GM18520 (cell line): ENCODE data around the gene STK39.
"Not testable (repeated sequence)": the region's sequence is repeated elsewhere in the genome, so short reads cannot be mapped to it uniquely, and the experiment has no call there.

Source experiments
- ATAC-seq: cut with Tn5 transposase; IDR thresholded peaks from one replicate; pipeline ENCODE4 v1.9.1; 2021; ENCODE audit not compliant: unreplicated experiment

Gene STK39

DNA sequence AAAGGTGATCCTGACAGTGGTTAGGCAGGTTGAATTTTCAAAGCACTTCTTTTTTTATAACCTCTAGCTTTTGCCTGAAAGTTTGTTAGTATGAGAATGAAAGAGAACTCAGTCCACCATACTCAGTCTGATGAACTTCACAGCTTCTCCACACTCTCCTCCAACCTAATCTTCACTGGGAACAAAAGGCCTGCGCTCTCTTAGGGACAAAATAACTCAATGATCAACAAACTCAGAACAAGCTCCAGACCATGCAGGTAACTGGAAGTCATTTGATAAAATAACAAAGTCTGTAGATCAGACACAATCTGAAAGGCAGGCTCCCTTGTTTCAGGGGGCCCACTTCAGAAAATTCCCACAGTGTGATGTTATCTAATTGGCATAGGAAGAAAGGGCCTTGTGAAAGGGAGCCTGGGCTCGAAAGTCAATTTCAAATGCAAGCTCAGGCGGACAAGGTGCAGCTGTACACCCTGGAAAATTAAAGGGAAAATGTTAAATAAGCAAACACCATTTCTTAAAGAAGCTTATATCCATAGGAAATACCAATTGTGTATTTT is 142.2 kb downstream of the STK39 start:
- no peak for ATAC-seq

DNA sequence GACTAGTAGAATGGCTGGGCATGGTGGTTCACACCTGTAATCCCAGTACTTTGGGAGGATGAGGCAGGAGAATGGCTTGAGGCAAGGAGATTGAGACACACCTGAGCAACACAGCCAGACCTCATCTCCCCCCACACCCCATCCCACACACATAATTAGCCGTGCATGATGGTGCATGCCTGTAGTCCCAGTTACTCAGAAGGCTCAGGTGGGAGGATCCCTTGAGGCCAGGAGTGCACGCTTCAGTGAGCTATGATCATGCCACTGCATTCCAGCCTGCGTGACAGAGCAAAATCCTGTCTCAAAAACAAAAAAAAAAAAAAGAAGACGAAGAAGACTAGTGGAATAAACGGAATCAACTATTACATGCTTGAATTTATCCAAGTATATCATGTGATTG is 150.0 kb downstream of the STK39 start:
- ATAC-seq = no peak

DNA sequence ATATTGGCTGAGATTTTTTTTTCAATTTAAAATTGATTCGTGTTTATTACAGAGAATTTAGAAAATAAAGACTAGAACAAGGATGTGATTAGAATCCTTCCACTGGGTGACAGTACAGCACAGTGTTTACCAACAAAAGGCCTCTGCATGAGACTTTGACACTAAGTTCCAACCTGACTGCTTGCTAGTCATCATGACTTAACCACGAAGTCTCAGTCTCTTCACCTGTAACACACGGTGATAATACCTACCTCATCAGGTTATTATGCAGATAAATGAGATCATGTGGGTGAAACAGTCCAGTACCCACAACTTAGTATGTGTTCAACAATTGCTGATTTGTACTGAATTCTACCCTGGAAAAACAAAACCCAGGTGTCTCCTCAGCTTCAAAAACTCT is 151.2 kb downstream of the STK39 start:
- no peak for ATAC-seq

DNA sequence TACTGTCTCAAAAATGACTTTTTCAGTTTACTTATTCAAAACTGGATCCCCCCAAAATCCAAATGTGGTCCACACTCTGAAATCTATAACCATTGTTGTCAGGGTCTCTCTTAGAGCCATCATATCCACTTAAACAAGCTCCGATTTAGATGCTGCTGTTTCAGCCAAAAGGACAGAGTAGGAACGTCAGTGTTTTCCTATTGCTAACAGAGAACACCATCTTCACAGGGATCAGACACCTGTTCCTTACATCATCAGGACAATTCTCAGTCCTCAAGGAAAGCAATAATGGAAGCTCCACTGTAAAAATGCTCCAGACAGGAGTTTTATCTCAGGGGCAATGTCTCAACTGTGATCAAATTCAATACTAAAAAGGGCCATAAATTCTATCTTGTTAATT is 155.4 kb downstream of the STK39 start:
- no peak for ATAC-seq

DNA sequence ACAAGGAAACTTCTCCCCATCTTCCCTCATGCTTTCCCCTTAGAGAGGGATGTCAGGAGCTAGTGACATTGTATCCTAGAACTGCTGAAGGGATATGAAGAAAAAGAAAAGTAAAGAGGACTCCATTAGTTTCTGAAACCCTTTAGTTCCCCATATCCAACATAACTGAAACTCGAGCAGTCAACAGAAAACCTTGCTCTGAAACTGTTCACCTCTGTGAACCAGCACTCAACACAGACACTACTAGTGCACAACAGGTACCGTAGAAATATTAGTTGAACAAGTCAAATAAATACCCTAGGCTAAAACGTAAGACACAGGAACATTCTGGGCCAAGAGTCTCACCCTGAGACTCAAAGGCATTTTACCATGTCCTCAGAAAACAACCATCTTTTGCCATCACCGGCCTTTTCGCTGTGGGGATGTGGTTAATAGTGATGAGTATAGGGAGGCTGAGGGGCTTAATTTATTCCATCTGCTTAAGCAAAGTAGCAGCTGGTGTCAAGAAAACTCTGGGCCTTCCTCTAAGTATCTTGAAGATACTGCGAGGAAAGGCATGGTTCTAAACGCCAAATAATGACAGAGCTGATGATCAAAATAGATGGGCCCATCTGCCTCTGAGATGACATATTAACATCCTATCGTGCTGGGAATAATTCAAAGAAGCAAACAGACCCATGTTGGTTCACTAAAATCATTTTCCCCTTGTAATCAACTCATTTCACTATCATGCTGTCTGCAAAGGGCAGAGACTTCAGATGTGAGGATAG is 156.8 kb downstream of the STK39 start:
- ATAC-seq = peak; percentile 59

DNA sequence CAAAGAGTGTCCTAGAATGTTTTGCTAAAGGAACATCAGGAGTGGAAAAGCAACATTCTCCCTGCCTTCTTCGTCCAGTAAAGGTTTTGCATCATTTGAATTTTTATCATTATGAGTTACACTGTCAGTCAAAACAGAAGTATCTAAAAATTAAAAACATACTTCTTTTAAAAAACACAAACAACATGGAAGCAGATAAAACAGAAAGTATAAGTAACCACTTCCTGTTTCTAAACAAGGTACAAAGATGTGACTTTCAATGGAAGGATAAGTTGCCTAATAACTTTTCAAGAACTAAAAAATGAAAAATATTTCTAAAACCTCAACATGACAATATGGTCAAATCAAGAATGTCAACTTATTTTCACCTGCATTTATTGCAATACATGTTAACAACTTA is 158.2 kb downstream of the STK39 start:
- no peak for ATAC-seq

DNA sequence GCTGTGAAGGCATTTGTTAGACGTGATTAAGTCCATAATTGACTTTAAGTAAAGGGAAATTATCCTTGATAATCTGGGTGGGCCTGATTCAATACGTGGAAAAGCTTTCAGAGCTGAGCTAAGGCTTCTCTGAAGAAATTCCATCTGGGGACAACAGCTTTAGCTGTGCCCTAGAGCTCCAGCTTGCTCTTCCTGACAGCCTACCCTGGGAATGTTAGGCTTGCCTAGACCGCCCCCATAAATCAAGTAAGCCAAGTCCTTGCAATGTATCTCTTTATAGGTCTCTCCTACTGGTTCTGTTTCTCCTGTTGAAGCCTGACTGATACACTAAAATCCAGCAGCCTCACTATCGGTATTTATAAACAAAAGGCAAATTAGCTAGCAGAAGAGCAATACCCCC is 160.0 kb downstream of the STK39 start:
- no peak for ATAC-seq

DNA sequence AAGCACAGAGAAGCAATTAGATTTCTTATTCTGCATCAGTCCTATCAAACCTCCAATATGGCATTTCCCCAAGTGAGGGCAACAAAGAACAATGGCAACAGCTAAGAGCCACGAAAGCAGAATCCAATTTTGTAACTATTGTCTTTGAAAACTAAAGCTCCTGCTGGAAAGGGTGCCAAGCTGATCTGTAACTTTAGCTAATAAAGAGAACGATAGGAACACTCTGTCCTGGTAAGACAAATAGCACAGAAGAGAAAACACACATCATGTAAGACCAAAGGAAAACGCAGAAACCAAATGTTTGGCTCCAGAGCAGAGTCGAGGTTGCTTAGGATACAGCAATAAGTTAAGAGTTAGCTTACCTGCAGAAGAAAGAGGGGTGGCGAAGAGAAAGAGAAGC is 160.5 kb downstream of the STK39 start:
- ATAC-seq = no peak

DNA sequence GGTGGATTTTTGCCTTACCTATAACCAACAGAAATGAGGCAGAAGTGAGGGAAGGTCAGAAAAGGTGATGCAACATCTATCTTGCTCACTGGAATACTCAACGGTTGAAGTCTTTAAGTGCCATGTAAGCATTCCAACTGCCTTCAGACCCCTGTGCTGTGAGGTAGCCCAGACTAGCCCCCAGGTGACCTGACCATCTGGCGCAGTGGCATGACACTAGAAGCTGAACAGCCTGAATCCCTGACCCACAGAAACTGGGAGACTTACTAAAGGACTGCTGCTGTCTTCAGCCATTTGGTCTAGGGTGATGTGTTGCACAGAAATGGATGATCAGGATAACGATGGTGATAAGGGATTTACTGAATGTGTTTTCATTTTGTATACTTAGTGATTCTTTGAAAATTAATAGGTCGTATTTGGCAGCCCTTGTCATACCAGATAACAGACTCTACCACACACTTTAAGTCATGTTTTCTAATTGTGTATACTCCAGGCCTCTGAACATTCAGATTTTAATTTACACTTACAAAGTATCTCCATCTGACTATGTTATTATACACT is 161.5 kb downstream of the STK39 start:
- no peak for ATAC-seq

DNA sequence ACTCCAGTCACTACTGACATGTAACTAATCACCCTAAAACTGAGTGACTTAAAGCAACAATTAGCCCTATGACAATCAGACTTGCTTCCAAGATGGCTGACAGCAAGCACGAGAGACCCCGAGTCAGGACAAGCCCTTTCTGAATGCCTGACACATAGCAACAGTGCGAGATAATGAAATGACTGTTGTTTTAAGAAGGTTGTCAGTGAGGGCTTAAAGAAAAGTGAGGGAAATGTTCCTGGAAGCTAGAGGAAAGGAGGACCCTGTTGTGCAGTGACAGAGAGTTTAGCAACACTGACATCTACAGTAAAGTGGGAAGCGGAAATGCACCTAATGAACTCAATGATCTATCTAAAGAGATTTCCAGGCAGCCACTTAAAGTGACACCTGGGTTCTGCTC is 163.1 kb downstream of the STK39 start:
- no peak for ATAC-seq

DNA sequence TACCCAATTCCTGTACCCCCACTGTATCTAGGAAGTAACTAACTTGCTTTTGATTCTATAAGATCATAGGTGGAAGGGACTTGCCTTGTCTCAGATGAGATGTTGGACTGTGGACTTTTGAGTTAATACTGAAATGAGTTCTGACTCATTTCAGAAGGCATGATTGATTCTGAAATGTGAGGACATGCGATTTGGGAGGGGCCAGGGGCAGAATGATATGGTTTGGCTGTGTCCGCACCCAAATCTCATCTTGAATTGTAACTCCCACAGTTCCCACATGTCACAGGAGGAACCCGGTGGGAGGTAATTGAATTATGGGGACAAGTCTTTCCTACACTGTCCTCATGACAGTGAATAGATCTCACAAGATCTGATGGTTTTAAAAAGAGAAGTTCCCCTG is 165.9 kb downstream of the STK39 start:
- ATAC-seq = not testable (repeated sequence)

DNA sequence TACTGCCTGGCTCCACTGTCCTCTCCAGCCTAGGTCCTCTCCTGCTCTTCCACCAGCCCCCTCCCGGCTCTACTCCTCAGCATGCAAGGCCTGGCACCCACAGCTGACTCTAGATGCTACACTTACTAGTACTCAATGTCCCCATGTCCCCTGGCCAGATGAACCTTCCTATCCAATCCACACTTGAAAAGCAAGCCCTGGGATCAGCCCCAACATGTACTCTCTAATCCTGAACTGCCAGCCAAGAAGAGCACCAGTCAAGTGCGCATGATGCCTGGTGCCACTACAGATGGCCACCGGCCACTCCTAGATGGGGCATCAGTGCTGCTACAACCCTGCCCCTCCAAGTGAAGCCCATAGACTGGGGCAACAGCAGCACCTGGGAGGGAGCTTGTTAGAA is 168.2 kb downstream of the STK39 start:
- ATAC-seq = no peak

DNA sequence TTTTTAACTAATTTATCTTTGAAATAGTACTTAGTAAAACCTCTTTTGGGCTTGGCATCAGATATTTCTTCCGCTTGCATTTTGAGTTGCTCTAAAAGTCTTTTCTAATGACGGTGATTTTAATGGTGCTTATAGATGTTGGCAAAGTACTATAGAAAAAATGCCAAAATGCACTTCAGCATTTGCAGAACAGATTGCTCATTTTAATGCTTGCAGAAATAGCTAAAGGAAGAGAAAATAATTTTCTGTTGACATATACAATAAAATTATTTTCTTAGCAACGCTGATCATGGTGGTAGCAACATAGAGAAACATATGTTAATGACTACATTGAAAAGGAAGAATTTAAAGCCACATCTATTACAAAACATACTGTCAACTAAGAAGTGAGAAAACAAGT is 170.7 kb downstream of the STK39 start:
- ATAC-seq = no peak

DNA sequence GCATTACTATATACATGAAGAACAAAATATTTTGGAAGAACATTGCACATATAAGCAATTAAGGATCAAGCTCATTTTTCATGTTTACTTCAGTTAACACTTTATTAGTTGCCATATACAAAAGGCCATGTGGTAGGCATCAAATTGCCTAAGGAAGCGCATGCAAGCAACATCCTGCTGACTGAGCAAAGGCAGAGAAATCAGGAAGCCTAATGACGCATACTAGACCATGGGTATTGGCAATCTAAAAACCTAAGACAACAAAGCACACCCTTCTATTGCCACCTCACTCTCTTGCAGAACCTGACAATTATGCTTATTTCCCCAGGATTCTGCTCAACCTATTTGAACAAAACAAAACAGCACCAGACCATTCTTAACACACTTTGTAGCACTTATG is 171.9 kb downstream of the STK39 start:
- ATAC-seq = no peak

DNA sequence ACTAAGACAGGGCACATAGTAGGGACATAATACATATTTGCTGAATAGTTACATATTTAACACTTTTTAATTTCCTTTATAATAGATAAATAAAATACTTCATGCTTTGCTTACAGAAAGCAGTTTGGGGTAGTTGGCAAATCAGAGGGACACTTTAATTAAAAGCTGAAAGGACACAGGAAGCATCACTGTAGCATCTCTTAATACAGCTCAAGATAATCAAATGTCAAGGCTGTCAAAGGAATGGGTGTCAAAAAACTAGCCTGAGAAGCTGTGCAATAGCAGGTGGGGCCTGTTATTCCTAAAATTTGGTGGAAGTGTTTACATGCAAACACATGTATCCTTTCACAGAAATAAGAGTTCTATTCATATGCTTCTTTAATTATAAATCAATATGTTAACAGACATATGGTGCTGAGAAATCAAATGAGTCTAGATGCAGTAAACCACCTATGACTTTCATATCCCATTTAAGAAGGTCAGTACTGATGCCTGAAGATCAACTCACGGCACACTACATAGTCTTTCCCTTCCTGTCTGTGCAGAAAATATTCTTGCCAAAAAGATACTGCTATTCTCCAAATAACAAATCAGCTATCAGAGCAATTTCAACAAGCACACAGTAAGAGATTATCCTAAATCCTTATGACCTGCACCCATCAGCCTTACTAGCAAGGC is 174.6 kb downstream of the STK39 start:
- no peak for ATAC-seq

DNA sequence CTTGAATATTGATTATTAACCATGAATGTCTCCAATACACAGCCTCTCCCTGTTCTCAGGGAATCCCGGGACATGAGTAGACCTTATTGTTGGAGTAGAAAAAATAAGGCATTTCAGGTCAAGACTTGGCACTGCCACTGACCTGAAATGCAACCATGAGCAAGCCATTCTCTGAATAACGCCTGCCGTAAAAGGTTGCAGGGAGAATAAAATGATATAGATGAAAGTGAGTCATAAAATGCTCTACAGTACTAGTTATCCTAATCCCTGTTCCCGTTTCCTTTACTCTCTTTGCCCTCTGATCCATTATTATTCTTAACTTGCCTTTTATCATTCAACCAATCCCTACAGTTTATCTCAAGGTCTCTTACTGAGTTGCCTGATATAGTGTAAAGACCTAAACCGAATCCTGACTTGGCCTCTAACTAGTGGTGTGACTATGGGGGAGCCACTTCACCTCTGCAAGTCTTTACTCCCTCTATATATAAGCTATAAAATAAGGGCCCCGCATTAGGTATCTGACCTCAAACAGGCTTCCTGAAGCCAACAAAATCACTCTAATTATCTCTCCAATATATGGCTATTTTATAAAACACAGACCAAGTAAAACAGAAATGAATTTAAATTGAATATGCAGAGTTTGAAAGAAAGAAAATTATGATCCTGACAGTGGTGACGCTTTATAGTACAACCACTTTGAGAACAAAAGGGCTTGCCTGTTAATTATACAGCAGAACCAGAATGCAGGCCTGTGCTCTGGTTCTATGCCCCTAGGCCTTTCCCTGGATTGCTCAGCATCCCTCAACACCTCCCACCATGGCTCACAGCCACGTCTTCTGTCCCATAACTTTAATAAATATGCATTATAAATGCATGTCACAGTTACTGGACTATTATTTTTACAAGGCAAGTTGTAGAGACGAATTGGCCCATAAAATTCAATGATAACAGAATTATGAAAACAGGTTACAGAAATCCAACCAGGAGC is 183.1 kb downstream of the STK39 start:
- no peak for ATAC-seq

DNA sequence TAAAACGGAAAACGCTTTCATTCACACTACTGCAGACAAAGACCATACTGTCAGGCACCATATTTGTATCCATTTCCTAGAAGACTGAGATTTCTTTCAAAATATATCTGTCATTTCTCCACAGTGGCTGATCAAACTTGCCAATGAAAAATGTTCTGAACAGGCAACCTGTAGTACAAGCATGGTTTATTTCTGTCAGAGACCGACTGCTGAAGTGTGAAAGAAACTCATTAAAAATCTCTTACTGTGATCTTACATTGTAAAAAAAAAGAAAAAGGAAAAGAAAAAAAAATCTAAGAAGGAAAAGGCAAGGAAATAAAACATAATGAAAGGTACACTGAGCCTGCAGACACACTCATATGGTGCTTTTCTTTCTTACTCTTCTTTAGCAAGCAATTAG is 184.5 kb downstream of the STK39 start:
- no peak for ATAC-seq

DNA sequence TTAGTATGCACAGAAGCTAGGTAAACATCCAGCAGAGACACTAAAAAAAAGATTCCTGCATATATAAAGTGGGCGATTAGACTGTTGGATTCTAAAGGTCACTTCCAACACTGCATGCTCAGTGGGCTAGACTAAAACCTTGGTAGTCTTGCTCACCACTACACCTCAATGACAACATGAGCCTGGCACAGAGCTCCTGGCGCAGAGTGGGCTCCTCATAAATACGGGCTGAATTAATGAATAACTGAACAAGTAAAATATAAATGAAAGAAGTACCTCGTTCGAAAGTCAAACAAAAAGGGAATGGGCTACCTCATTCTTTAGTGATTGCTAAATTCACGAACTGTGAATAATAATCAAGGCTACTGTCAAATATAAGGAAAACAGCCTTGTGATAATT is 185.3 kb downstream of the STK39 start:
- ATAC-seq = no peak

DNA sequence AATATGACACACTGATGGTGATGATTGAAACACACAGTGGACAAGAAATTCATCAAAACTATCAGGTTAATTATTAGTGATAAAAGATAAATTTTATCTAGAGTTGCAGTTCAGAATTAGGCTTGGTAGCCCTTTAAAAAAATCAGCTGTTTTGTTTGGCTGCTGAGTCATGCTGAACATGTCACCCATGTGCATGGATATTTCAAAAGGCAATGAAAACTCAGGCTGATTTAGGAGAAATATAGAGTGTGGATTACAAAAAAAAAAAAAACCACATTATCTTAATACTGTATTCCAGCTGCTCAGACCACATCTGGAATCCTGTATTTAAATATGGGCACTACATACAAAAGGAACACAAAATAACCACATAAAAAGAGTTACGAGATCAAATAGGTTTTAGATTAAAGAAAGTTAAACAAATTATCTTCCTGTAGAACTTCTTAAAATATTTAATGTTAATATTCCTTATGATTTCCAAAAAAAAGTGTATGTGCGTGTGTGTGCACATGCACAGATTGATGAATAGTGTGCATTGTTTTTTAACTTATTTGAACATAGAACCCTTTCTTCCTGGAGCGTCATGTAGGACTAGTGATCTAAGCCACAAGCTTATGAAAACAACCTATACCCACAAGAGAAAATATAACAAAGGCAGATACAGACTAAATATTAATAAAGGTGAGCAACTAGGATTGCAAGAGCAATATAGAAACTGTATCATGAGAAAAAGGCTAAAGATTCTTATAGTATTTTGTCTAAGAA is 186.2 kb downstream of the STK39 start:
- ATAC-seq = no peak

DNA sequence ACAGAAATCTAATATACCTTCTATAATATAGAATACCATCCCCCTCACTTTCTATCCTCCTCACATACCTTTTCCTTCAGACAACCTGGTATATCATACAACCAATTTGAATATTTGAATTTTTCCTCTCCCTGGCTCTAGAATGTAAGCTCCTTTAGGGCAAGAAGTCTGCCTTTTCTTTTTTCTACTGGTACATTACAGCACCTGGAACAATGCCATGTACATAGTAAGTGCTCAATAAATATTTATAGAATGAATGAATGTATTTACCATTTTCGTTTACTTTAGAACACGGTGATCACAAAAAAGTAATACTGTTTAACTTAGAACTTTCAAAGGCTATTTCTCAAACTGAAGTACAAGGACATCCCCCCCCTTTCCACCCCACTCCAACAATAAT is 187.6 kb downstream of the STK39 start:
- no peak for ATAC-seq
